HEK293 (cell line): ENCODE data around the gene PRMT5.
A peak's percentile ranks its signal among the peaks of the same experiment; 100 is the strongest.

Source experiments
- BCL11A ChIP-seq: fragments of 450-650 bp; formaldehyde crosslinking; IDR thresholded peaks from 2 replicates; pipeline ENCODE4 v1.5.1; 2016; ENCODE audit warnings: low read depth, missing biosample characterization, missing genetic modification characterization
- EGR2 ChIP-seq: fragments of 450-650 bp; formaldehyde crosslinking; IDR thresholded peaks from 2 replicates; pipeline ENCODE4 v1.5.1; 2016; ENCODE audit warnings: low read depth, missing biosample characterization, missing genetic modification characterization
- GFI1B ChIP-seq: fragments of 450-650 bp; formaldehyde crosslinking; IDR thresholded peaks from 2 replicates; pipeline ENCODE4 v1.5.1; 2016; ENCODE audit warnings: missing biosample characterization, missing genetic modification characterization
- GLIS2 ChIP-seq: fragments of 450-650 bp; formaldehyde crosslinking; IDR thresholded peaks from 2 replicates; pipeline ENCODE4 v1.5.1; 2016; ENCODE audit warnings: missing biosample characterization, missing genetic modification characterization
- HOXA7 ChIP-seq: sonication (generic); formaldehyde crosslinking; IDR thresholded peaks from 2 replicates; pipeline ENCODE4 v1.8.1; 2022; ENCODE audit warnings: missing genetic modification reagents, borderline replicate concordance
- OVOL3 ChIP-seq: fragments of 450-650 bp; formaldehyde crosslinking; IDR thresholded peaks from 2 replicates; pipeline ENCODE4 v1.5.1; 2016; ENCODE audit warnings: missing biosample characterization, missing genetic modification characterization
- SALL2 ChIP-seq: fragments of 450-650 bp; formaldehyde crosslinking; IDR thresholded peaks from 2 replicates; pipeline ENCODE4 v1.5.0; 2017; ENCODE audit warnings: missing biosample characterization, mild to moderate bottlenecking, missing genetic modification characterization, borderline replicate concordance
- SP7 ChIP-seq: fragments of 450-650 bp; formaldehyde crosslinking; IDR thresholded peaks from 2 replicates; pipeline ENCODE4 v1.5.1; 2016; ENCODE audit warnings: missing biosample characterization, missing genetic modification characterization
- ZBTB1 ChIP-seq: fragments of 450-650 bp; formaldehyde crosslinking; IDR thresholded peaks from 2 replicates; pipeline ENCODE4 v1.5.1; 2016; ENCODE audit warnings: missing biosample characterization, missing genetic modification characterization
- ZBTB6 ChIP-seq: fragments of 450-650 bp; formaldehyde crosslinking; IDR thresholded peaks from 2 replicates; pipeline ENCODE4 v1.5.1; 2017; ENCODE audit warnings: missing biosample characterization, missing genetic modification characterization
- ZBTB8A ChIP-seq: fragments of 450-650 bp; formaldehyde crosslinking; IDR thresholded peaks from 2 replicates; pipeline ENCODE4 v1.5.1; 2016; ENCODE audit warnings: missing biosample characterization, missing genetic modification characterization
- ZNF140 ChIP-seq: fragments of 450-650 bp; formaldehyde crosslinking; IDR thresholded peaks from 2 replicates; pipeline ENCODE4 v1.5.1; 2016; ENCODE audit warnings: missing biosample characterization, missing genetic modification characterization
- ZNF157 ChIP-seq: fragments of 450-650 bp; formaldehyde crosslinking; IDR thresholded peaks from 2 replicates; pipeline ENCODE4 v1.5.1; 2016; ENCODE audit warnings: missing biosample characterization, missing genetic modification characterization
- ZNF16 ChIP-seq: fragments of 450-650 bp; formaldehyde crosslinking; IDR thresholded peaks from 2 replicates; pipeline ENCODE4 v1.5.1; 2016; ENCODE audit warnings: low read depth, missing biosample characterization, missing genetic modification characterization
- ZNF211 ChIP-seq: fragments of 450-650 bp; formaldehyde crosslinking; IDR thresholded peaks from 2 replicates; pipeline ENCODE4 v1.5.1; 2016; ENCODE audit warnings: low read depth, missing biosample characterization, missing genetic modification characterization
- ZNF223 ChIP-seq: fragments of 450-650 bp; formaldehyde crosslinking; IDR thresholded peaks from 2 replicates; pipeline ENCODE4 v1.5.1; 2016; ENCODE audit warnings: missing biosample characterization, missing genetic modification characterization
- ZNF24 ChIP-seq: fragments of 450-650 bp; formaldehyde crosslinking; IDR thresholded peaks from 2 replicates; pipeline ENCODE4 v1.5.1; 2016; ENCODE audit warnings: missing biosample characterization, missing genetic modification characterization
- ZNF280D ChIP-seq: fragments of 450-650 bp; formaldehyde crosslinking; IDR thresholded peaks from 2 replicates; pipeline ENCODE4 v1.5.1; 2016; ENCODE audit warnings: missing biosample characterization, missing genetic modification characterization
- ZNF341 ChIP-seq: fragments of 450-650 bp; formaldehyde crosslinking; IDR thresholded peaks from 2 replicates; pipeline ENCODE4; 2016; ENCODE audit warnings: low read depth, missing biosample characterization, missing genetic modification characterization
- ZNF394 ChIP-seq: fragments of 450-650 bp; formaldehyde crosslinking; IDR thresholded peaks from 2 replicates; pipeline ENCODE4 v1.5.1; 2016; ENCODE audit warnings: missing biosample characterization, missing genetic modification characterization, mild to moderate bottlenecking, moderate library complexity, borderline replicate concordance
- ZNF404 ChIP-seq: fragments of 450-650 bp; formaldehyde crosslinking; IDR thresholded peaks from 2 replicates; pipeline ENCODE4 v1.5.1; 2017; ENCODE audit warnings: missing biosample characterization, missing genetic modification characterization
- ZNF423 ChIP-seq: fragments of 450-650 bp; formaldehyde crosslinking; IDR thresholded peaks from 2 replicates; pipeline ENCODE4 v1.5.1; 2016; ENCODE audit warnings: missing biosample characterization, missing genetic modification characterization
- ZNF48 ChIP-seq: fragments of 450-650 bp; formaldehyde crosslinking; IDR thresholded peaks from 2 replicates; pipeline ENCODE4 v1.5.1; 2016; ENCODE audit warnings: missing biosample characterization, missing genetic modification characterization
- ZNF513 ChIP-seq: fragments of 450-650 bp; IDR thresholded peaks from 2 replicates; pipeline ENCODE4 v1.5.1; 2018; ENCODE audit warnings: missing biosample characterization, missing genetic modification characterization
- ZNF548 ChIP-seq: fragments of 450-650 bp; formaldehyde crosslinking; IDR thresholded peaks from 2 replicates; pipeline ENCODE4 v1.5.1; 2016; ENCODE audit warnings: missing biosample characterization, missing genetic modification characterization
- ZNF580 ChIP-seq: fragments of 450-650 bp; formaldehyde crosslinking; IDR thresholded peaks from 2 replicates; pipeline ENCODE4 v1.5.1; 2016; ENCODE audit warnings: missing biosample characterization, missing genetic modification characterization
- ZNF623 ChIP-seq: fragments of 450-650 bp; formaldehyde crosslinking; IDR thresholded peaks from 2 replicates; pipeline ENCODE4 v1.5.1; 2016; ENCODE audit warnings: missing biosample characterization, missing genetic modification characterization
- ZNF645 ChIP-seq: fragments of 450-650 bp; formaldehyde crosslinking; IDR thresholded peaks from 2 replicates; pipeline ENCODE4; 2016; ENCODE audit warnings: missing biosample characterization, missing genetic modification characterization
- ZNF660 ChIP-seq: fragments of 450-650 bp; IDR thresholded peaks from 2 replicates; pipeline ENCODE4 v1.5.1; 2018; ENCODE audit warnings: missing biosample characterization, mild to moderate bottlenecking, missing genetic modification characterization
- ZNF76 ChIP-seq: fragments of 450-650 bp; formaldehyde crosslinking; IDR thresholded peaks from 2 replicates; pipeline ENCODE4; 2016; ENCODE audit warnings: low read depth, missing biosample characterization, missing genetic modification characterization, borderline replicate concordance
- ZNF785 ChIP-seq: fragments of 450-650 bp; formaldehyde crosslinking; IDR thresholded peaks from 2 replicates; pipeline ENCODE4 v1.5.1; 2016; ENCODE audit warnings: missing biosample characterization, missing genetic modification characterization
- ZSCAN5A ChIP-seq: fragments of 450-650 bp; formaldehyde crosslinking; IDR thresholded peaks from 2 replicates; pipeline ENCODE4 v1.5.1; 2016; ENCODE audit warnings: missing biosample characterization, missing genetic modification characterization

The PRMT5 gene

GRCh38 chr14:22871224-22872032, 57.7 kb downstream of the PRMT5 start, which contains the start of gene LRP10 (continued):
- TF ChIP-seq ZNF548 (tag by site-specific recombination), result no peak
- no peak for TF ChIP-seq ZNF645
- peak; percentile 35 for TF ChIP-seq BCL11A (tag by site-specific recombination)
- no peak for TF ChIP-seq ZNF24 (tag by site-specific recombination)
- TF ChIP-seq ZNF341, result peak; percentile 46
- TF ChIP-seq ZNF513 (tag by site-specific recombination), result no peak
- TF ChIP-seq ZBTB6 (tag by site-specific recombination), result no peak
- TF ChIP-seq ZNF157 (tag by site-specific recombination), result no peak
- TF ChIP-seq ZBTB8A, result peak; percentile 77
- TF ChIP-seq ZNF280D (tag by site-specific recombination), result no peak
- TF ChIP-seq HOXA7, result no peak
- no peak for TF ChIP-seq GLIS2
- no peak for TF ChIP-seq ZNF785 (tag by site-specific recombination)
- TF ChIP-seq ZNF76 (tag by site-specific recombination), result no peak
- peak; percentile 80; the same call in 1 of the 2 replicates for TF ChIP-seq ZNF394 (tag by site-specific recombination)
- TF ChIP-seq ZSCAN5A (tag by site-specific recombination), result 0 out of 2 replicates have a peak, but pooled peaks have one; percentile 30
- no peak for TF ChIP-seq ZNF16
- no peak for TF ChIP-seq ZBTB1 (tag by site-specific recombination)
- peak; percentile 18; the same call in 1 of the 2 replicates for TF ChIP-seq ZNF580 (tag by site-specific recombination)
- no peak for TF ChIP-seq GFI1B (tag by site-specific recombination)
- no peak for TF ChIP-seq ZNF211 (tag by site-specific recombination)
- TF ChIP-seq SP7 (tag by site-specific recombination), result peak; percentile 70; the same call in 1 of the 2 replicates
- TF ChIP-seq ZNF223 (tag by site-specific recombination), result no peak
- peak; percentile 13; the same call in 1 of the 2 replicates for TF ChIP-seq ZNF660 (tag by site-specific recombination)
- TF ChIP-seq EGR2 (tag by site-specific recombination), result peak; percentile 80
- no peak for TF ChIP-seq SALL2 (tag by site-specific recombination)
- TF ChIP-seq ZNF48 (tag by site-specific recombination), result no peak
- no peak for TF ChIP-seq OVOL3
- TF ChIP-seq ZNF404 (tag by site-specific recombination), result no peak
- TF ChIP-seq ZNF140, result no peak
- TF ChIP-seq ZNF623 (tag by site-specific recombination), result no peak
- no peak; the same call in 1 of the 2 replicates for TF ChIP-seq ZNF423 (tag by site-specific recombination)
